Spinal cord (tissue), 10 donors: ENCODE measurements around the gene FZD2. TPM values are rescaled to one million over a fixed set of nuclear protein-coding genes. Genes with fewer than 3 reads are reported as not detected.

Source experiments
- DNase-seq, 6 donors: peaks; one replicate each; pipeline versions ENCODE4 v3.0.0 to v3.0.0-alpha.2; 2013 to 2015; ENCODE audit warnings: low spot score in 6 of 6, low read depth in 4 of 6
- H3K27ac ChIP-seq: one replicate; pipeline ENCODE4 v1.5.1; 2013; ENCODE audit warnings: low read depth, low read length, control low read depth
- H3K27me3 ChIP-seq: one replicate; pipeline ENCODE4 v1.6.1; 2013; ENCODE audit warnings: low read length; ENCODE audit not compliant: control insufficient read depth, insufficient read depth
- H3K36me3 ChIP-seq: one replicate; pipeline ENCODE4 v1.6.1; 2013; ENCODE audit warnings: low read length; ENCODE audit not compliant: control insufficient read depth, insufficient read depth
- H3K4me1 ChIP-seq: one replicate; pipeline ENCODE4 v1.6.1; 2013; ENCODE audit warnings: low read length; ENCODE audit not compliant: control insufficient read depth, insufficient read depth
- H3K4me3 ChIP-seq: one replicate; pipeline ENCODE4 v1.5.1; 2013; ENCODE audit warnings: low read depth, low read length, control low read depth
- H3K9me3 ChIP-seq: one replicate; pipeline ENCODE4 v1.6.1; 2013; ENCODE audit warnings: low read length; ENCODE audit not compliant: control insufficient read depth, insufficient read depth
- WGBS: methylation state at CpG from one replicate; pipeline ENCODE4 v1.1.5; 2013; ENCODE audit warnings: missing lambda C conversion rate; ENCODE audit not compliant: insufficient coverage; 5-methylcytosine and 5-hydroxymethylcytosine counted together
- polyA plus RNA-seq, 2 donors: library from polyadenylated mRNA; unstranded; fragments of 120-200 nt; gene quantifications; one replicate each; pipeline ENCODE4 v1.2.1, GENCODE V29; 2013; ENCODE audit not compliant: insufficient read length in 2 of 2
- total RNA-seq, 2 donors: library from RNA; depleted of rRNA in 1 of 2; stranded (reverse); fragments of 120-200 nt in 1 of 2; fragments of >200 nt in 1 of 2; gene quantifications; one replicate each; pipeline versions ENCODE4 v1.2.3 to v1.2.4, GENCODE V29; 2013 to 2014
- donor health status: healthy.

The FZD2 gene
- total and polyA plus RNA-seq, 4 donors: 7.4 to 18.3 (median 12.9) TPM

DNA sequence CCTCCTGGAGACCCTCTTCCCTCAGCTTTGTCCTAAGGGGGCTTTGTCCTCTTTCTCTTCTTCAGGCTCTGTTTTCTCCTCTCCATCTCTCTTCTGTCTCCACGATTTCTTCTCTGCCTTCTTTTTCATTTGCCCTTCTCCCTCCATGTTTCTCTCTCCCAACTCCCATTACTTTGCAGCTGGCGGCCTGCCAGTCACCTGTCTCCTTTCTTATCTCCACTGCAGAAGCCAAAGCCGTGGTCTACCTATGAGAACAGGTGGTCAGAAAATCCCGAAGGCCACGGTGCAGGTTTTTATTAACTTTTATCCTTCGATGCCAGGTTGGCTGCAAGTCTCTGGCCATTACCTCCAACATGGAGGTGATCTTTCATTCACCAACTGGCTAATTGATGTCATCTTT lies 45.1 kb downstream of the FZD2 start:
- Histone ChIP-seq H3K9me3 (no peaks in the 10 kb centered on the region), H3K4me1 (peaks cover 25% of the 10 kb centered on the region)

DNA sequence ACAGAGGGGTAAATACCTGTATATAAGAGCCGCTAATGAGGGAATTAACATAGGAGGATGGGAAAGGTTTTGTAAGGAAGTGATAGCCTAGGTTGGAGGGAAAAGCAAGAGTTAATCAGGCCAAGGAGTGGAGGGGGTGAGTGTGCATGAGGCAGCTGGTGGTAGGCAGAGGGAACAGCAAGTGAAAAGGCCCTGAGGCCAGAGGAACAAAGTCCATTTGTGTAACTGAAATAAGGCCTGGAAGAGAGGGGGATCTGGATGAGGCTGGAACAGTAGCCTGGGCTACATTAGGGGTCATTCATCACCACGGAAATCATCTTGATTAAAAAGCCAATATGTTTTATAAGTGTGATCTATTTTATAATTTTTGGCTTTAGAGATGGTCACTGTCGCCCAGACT lies 45.7 kb downstream of the FZD2 start:
- H3K27me3 ChIP-seq: no peaks in the 10 kb centered on the region
- H3K4me3 ChIP-seq: no peak overlapping the region
- DNase-seq: no peak
- no peak overlapping the region for H3K27ac ChIP-seq
- H3K9me3 ChIP-seq: no peaks in the 10 kb centered on the region
- WGBS: 100% methylated on average over 1 of the region's 3 CpGs
- no peaks in the 10 kb centered on the region for H3K36me3 ChIP-seq
- peaks cover 29% of the 10 kb centered on the region for H3K4me1 ChIP-seq

More for the DNA sequence above, 45.1 kb downstream of the FZD2 start:
- DNase-seq: no peak
- no peaks in the 10 kb centered on the region for H3K36me3 ChIP-seq
- H3K4me3 ChIP-seq: no peak overlapping the region
- 64% methylated on average over 5 of the region's 6 CpGs for WGBS
- no peaks in the 10 kb centered on the region for H3K27me3 ChIP-seq
- no peak overlapping the region for H3K27ac ChIP-seq

GRCh38 chr17:44604116-44604761 lies 47.0 kb downstream of the FZD2 start:
- 70% methylated on average over 3 of the region's 6 CpGs for WGBS
- Histone ChIP-seq H3K9me3 (no peaks in the 10 kb centered on the region), H3K4me3 (no peak overlapping the region), H3K4me1 (peaks cover 41% of the 10 kb centered on the region), H3K36me3 (no peaks in the 10 kb centered on the region), H3K27ac (no peak overlapping the region), H3K27me3 (no peaks in the 10 kb centered on the region)
- DNase-seq: no peak

GRCh38 chr17:44604768-44605485 lies 47.6 kb downstream of the FZD2 start:
- Histone ChIP-seq H3K27ac (no peak overlapping the region), H3K36me3 (no peaks in the 10 kb centered on the region), H3K4me3 (no peak overlapping the region), H3K4me1 (peaks cover 36% of the 10 kb centered on the region), H3K27me3 (no peaks in the 10 kb centered on the region), H3K9me3 (no peaks in the 10 kb centered on the region)
- DNase-seq: no peak
- 83% methylated on average over 5 of the region's 10 CpGs for WGBS

DNA sequence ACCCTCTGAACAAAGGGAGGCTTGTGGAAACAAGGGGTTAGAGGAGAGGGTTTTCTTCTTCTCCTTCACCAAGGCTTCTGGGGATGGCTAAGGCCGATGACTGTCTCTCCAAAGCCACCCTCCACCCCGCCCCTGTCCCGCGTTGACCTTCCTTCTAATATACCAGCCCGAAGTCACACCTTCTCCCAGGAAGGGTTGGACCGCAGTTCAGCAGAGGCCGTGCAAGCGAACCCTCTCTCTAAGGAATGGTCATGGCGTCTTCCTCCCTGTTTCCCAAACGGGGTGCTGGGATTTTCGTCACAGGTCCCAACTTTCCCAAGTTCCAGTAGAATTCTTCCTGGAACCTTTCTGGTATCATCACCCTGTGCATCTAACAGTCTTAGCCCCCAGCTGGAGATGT lies 49.4 kb downstream of the FZD2 start:
- Histone ChIP-seq H3K27ac (no peak overlapping the region), H3K4me1 (peaks cover 31% of the 10 kb centered on the region), H3K4me3 (no peak overlapping the region), H3K36me3 (no peaks in the 10 kb centered on the region), H3K27me3 (no peaks in the 10 kb centered on the region), H3K9me3 (no peaks in the 10 kb centered on the region)
- no peak for DNase-seq
- WGBS: 100% methylated on average over 9 of the region's 11 CpGs

DNA sequence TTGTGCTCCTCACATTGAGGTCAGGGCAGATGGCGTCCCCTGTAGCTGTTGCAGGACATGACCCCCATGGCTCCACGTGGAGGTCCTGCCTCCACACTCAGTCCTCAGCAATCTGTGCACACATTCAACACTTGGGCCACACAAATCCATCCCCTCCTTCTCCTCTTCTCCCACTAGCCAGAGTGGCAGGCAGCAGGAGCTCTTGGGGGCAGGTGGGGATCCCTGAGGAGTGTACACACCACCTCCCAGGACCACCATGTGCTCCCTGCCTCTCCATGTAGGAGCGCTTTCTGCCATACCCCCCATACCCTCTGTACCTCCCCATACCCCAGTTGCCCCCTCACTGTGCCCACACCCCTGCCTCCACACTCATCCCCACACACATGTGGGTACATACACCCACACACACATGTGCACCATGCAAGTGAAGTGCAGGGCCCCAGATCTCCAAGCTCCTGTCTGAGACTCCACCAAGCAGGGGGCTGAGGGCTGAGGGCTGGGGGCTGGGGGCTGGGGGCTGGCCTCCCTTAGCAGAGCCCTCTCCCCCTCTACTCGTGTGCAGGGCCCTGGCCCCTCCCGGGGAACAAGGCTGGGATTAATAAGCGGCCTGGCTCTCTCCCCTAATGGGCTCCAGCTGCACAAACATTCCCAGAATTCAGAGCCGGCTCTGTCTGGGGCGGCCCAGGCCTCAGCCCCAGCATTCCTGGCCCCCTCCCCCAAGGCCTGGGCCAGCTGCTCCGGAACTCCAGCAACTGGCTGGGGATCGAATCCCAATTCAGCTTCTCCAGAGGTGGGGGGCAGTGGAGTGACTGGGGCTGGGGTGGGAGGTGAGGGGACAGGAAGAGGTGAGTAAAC lies 50.8 kb downstream of the FZD2 start:
- 51% methylated on average over 6 of the region's 10 CpGs for WGBS
- peak in 3 of 6 donors; percentile 8 to 83 (median 26) for DNase-seq

DNA sequence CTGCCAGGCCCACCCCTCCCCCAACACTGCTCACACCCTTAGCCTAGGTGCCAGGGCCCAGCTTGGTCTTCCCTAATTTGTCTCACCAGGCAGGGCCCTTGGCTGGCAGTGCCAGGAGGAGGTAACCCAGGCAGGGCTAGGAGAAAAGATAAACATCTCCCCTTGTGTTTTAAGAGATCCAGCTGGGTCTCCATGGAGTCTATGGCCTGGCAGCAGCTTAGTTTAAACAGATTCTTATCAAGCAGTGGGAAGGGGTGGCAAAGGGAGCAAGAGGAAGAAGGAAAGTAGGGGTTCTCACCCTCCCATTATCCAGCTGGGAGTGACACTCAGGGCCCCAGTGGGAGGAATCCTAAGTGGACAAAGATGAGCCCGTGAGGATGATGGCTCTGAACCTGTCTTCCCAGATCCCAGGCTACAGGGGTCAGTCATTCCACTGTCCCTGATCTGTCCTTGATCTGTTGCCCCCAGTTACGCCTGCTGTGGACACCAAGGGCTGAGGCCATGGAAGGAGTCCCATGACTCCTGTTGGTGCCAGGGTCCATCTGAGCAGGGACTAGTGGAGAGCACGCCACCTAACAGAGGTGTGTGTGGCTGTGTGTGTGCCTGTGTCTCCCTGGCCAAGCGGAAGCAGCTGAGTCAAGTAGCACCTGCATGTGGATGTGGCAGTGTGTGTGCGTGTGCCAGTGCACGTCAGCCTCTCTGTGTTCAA lies 51.6 kb downstream of the FZD2 start:
- Histone ChIP-seq H3K4me1 (peaks cover 25% of the 10 kb centered on the region), H3K36me3 (no peaks in the 10 kb centered on the region), H3K27ac (peak overlapping the region; percentile 47), H3K4me3 (no peak overlapping the region), H3K27me3 (no peaks in the 10 kb centered on the region), H3K9me3 (no peaks in the 10 kb centered on the region)
- 91% methylated on average over 6 of the region's 6 CpGs for WGBS
- DNase-seq: no peak

More for the DNA sequence above, 50.8 kb downstream of the FZD2 start:
- peak overlapping the region; percentile 47 for H3K27ac ChIP-seq
- H3K9me3 ChIP-seq: no peaks in the 10 kb centered on the region
- H3K4me1 ChIP-seq: peaks cover 25% of the 10 kb centered on the region
- H3K36me3 ChIP-seq: no peaks in the 10 kb centered on the region
- no peak overlapping the region for H3K4me3 ChIP-seq
- no peaks in the 10 kb centered on the region for H3K27me3 ChIP-seq

DNA sequence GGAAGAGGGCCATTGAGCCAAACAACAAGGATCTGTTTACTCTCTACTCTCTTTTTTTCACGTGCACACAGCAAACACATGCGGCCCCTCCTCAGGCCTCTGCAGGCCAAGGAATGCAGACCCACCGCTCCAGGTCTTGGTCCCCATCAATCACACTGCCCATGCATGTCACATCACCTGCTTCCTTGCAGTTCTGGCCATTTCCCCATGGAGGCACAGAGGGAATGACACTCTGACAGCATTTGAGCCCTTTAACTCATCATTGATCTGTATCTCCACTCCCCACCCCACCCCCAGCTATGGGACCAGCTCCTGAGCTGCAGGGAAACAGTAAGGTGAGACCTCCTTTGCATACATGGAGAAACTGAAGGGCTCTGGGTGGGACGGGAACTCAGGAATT lies 53.0 kb downstream of the FZD2 start:
- H3K36me3 ChIP-seq: no peaks in the 10 kb centered on the region
- no peak overlapping the region for H3K27ac ChIP-seq
- peaks cover 17% of the 10 kb centered on the region for H3K4me1 ChIP-seq
- DNase-seq: no peak
- no peaks in the 10 kb centered on the region for H3K9me3 ChIP-seq
- 44% methylated on average over 3 of the region's 4 CpGs for WGBS
- H3K27me3 ChIP-seq: no peaks in the 10 kb centered on the region
- H3K4me3 ChIP-seq: no peak overlapping the region
